Astrocyte (in vitro differentiated cells and primary cell): ENCODE measurements around the gene PLXDC2. TPM values are rescaled to one million over a fixed set of nuclear protein-coding genes. Genes with fewer than 3 reads are reported as not detected.

ENCODE experiments used
- DNase-seq: peaks from one replicate; pipeline ENCODE4 v3.0.0-alpha.2; 2010; ENCODE audit warnings: low read depth
- FAIRE-seq: peaks from 2 replicates; lab custom pipeline; 2011; peaks lifted over from hg19 to GRCh38; lab: Jason Lieb, UNC
- H2AFZ ChIP-seq: 2 replicates; pipeline ENCODE4 v1.6.0; 2012; ENCODE audit warnings: low read depth, low read length, inconsistent platforms
- H3K27ac ChIP-seq: 2 replicates; pipeline ENCODE4 v1.5.1; 2011; ENCODE audit warnings: low read depth, low read length, inconsistent platforms
- H3K27me3 ChIP-seq: 2 replicates; pipeline ENCODE4 v1.6.0; 2011; ENCODE audit warnings: low read length, inconsistent platforms; ENCODE audit not compliant: insufficient read depth
- H3K36me3 ChIP-seq: 2 replicates; pipeline ENCODE4 v1.5.1; 2011; ENCODE audit warnings: low read length, inconsistent platforms; ENCODE audit not compliant: insufficient read depth
- H3K4me1 ChIP-seq: 2 replicates; pipeline ENCODE4 v1.5.1; 2011; ENCODE audit warnings: low read length, inconsistent platforms; ENCODE audit not compliant: insufficient read depth
- H3K4me2 ChIP-seq: 2 replicates; pipeline ENCODE4 v1.6.0; 2012; ENCODE audit warnings: low read length, inconsistent platforms
- H3K4me3 ChIP-seq: 2 replicates; pipeline ENCODE4 v1.5.1; 2011; ENCODE audit warnings: low read depth, mild to moderate bottlenecking, low read length, inconsistent platforms; ENCODE audit not compliant: insufficient read depth
- H3K79me2 ChIP-seq: 2 replicates; pipeline ENCODE4 v1.6.0; 2012; ENCODE audit warnings: mild to moderate bottlenecking, low read length, inconsistent platforms; ENCODE audit not compliant: insufficient read depth
- H3K9ac ChIP-seq: 2 replicates; pipeline ENCODE4 v1.6.0; 2012; ENCODE audit warnings: mild to moderate bottlenecking, low read length, inconsistent platforms
- H3K9me3 ChIP-seq: 2 replicates; pipeline ENCODE4 v1.5.1; 2012; ENCODE audit warnings: low read depth, mild to moderate bottlenecking, low read length, inconsistent platforms; ENCODE audit not compliant: insufficient read depth
- H4K20me1 ChIP-seq: 2 replicates; pipeline ENCODE4 v1.6.0; 2012; ENCODE audit warnings: low read length, inconsistent platforms; ENCODE audit not compliant: insufficient read depth
- H3K27ac Mint-ChIP-seq: one replicate; pipeline ENCODE4 v1.8.0; 2021; ENCODE audit warnings: mild to moderate bottlenecking, mixed read lengths; ENCODE audit not compliant: unreplicated experiment
- H3K27me3 Mint-ChIP-seq: one replicate; pipeline ENCODE4 v1.8.0; 2021; ENCODE audit warnings: low read depth, mixed read lengths; ENCODE audit not compliant: unreplicated experiment
- H3K36me3 Mint-ChIP-seq: one replicate; pipeline ENCODE4 v1.8.0; 2021; ENCODE audit warnings: low read depth, mixed read lengths; ENCODE audit not compliant: unreplicated experiment
- H3K4me1 Mint-ChIP-seq: one replicate; pipeline ENCODE4 v1.8.0; 2021; ENCODE audit warnings: low read depth, mixed read lengths; ENCODE audit not compliant: unreplicated experiment
- H3K4me3 Mint-ChIP-seq: one replicate; pipeline ENCODE4 v1.8.0; 2021; ENCODE audit warnings: mild to moderate bottlenecking, moderate library complexity, mixed read lengths; ENCODE audit not compliant: unreplicated experiment
- H3K9me3 Mint-ChIP-seq: one replicate; pipeline ENCODE4 v1.8.0; 2021; ENCODE audit warnings: mild to moderate bottlenecking, mixed read lengths; ENCODE audit not compliant: unreplicated experiment
- CTCF ChIP-seq: IDR thresholded peaks from 2 replicates; pipeline ENCODE4 v1.5.1; 2011; ENCODE audit warnings: low read depth, mild to moderate bottlenecking, inconsistent platforms, low read length, moderate library complexity; ENCODE audit not compliant: insufficient read depth
- EZH2 ChIP-seq: IDR thresholded peaks from 2 replicates; pipeline ENCODE4 v1.6.1; 2012; ENCODE audit warnings: mild to moderate bottlenecking, low read length, inconsistent platforms; ENCODE audit not compliant: insufficient read depth
- total RNA-seq: library from RNA; stranded (reverse); gene quantifications from 2 replicates; pipeline ENCODE4 v1.2.1, GENCODE V29; 2021

PLXDC2 gene
- total RNA-seq, 1 donor from 2014 or later: 36.1 TPM

GRCh38 chr10:20303453-20304152 lies 487.4 kb downstream of the PLXDC2 start:
- Mint-ChIP-seq H3K27ac (no peak overlapping the region), H3K4me3 (no peak overlapping the region), H3K27me3 (peaks cover 1% of the 10 kb centered on the region), H3K9me3 (peaks cover 8% of the 10 kb centered on the region), H3K36me3 (no peaks in the 10 kb centered on the region), H3K4me1 (no peaks in the 10 kb centered on the region)
- TF ChIP-seq EZH2: no peak
- TF ChIP-seq CTCF: no peak
- Histone ChIP-seq H3K79me2 (no peaks in the 10 kb centered on the region), H3K36me3 (no peaks in the 10 kb centered on the region), H3K4me3 (no peak overlapping the region), H3K9me3 (no peaks in the 10 kb centered on the region), H2AFZ (no peak overlapping the region), H3K9ac (no peak overlapping the region), H4K20me1 (no peaks in the 10 kb centered on the region), H3K27ac (no peak overlapping the region), H3K4me1 (no peaks in the 10 kb centered on the region), H3K27me3 (no peaks in the 10 kb centered on the region), H3K4me2 (no peak overlapping the region)
- no peak for DNase-seq
- FAIRE-seq: no peak

- peaks cover 14% of the 10 kb centered on the region for H3K9me3 Mint-ChIP-seq
- H4K20me1 ChIP-seq: no peaks in the 10 kb centered on the region
- no peak for FAIRE-seq
These were observed 497.4 kb downstream of the PLXDC2 start for GRCh38 chr10:20313665-20314064.

More at GRCh38 chr10:20313665-20314064, 497.4 kb downstream of the PLXDC2 start:
- Histone ChIP-seq H3K9me3 (peaks cover 4% of the 10 kb centered on the region), H3K27ac (no peak overlapping the region), H3K27me3 (no peaks in the 10 kb centered on the region), H3K79me2 (no peaks in the 10 kb centered on the region), H3K36me3 (no peaks in the 10 kb centered on the region), H3K4me3 (no peak overlapping the region), H2AFZ (no peak overlapping the region), H3K9ac (no peak overlapping the region), H3K4me2 (no peak overlapping the region), H3K4me1 (no peaks in the 10 kb centered on the region)
- Mint-ChIP-seq H3K36me3 (no peaks in the 10 kb centered on the region), H3K4me3 (no peak overlapping the region), H3K27me3 (peaks cover under 1% of the 10 kb centered on the region), H3K27ac (no peak overlapping the region), H3K4me1 (no peaks in the 10 kb centered on the region)
- no peak for TF ChIP-seq EZH2
- no peak for TF ChIP-seq CTCF
- no peak for DNase-seq
